H1 (cell line): ENCODE data around the gene NOC2L. TPM values are rescaled to one million over a fixed set of nuclear protein-coding genes. Genes with fewer than 3 reads are reported as not detected.

Experiments
- polyA plus RNA-seq, 7 experiments: library from polyadenylated mRNA; depleted of rRNA in 3 of 7; stranded (reverse) in 5 of 7; unstranded in 2 of 7; fragments of >200 nt in 5 of 7; fragments of 200-250 nt in 2 of 7; gene quantifications; 1 replicate in 5 of 7; 2 replicates in 1 of 7; 4 replicates in 1 of 7; pipeline versions ENCODE4 v1.2.1 to v1.2.3, GENCODE V29; 2011 to 2013; ENCODE audit warnings: missing spikeins in 2 of 7, mixed read lengths in 2 of 7
- total RNA-seq: library from RNA; stranded (reverse); fragmentation: NEBNext Ultra II Directional; extraction: Animal tissue kit (Norgen Biotek cat#: 25700); gene quantifications from 2 replicates; pipeline ENCODE4 v1.2.1, GENCODE V29; 2021
- TF ChIP-seq, protein P1 (sequence below): fragments of 300-600 bp; sonication (generic); IDR thresholded peaks from 2 replicates; pipeline ENCODE4 v1.7.1; 2012; ENCODE audit warnings: low read length, moderate library complexity, mild to moderate bottlenecking, inconsistent platforms; ENCODE audit not compliant: insufficient replicate concordance

The NOC2L gene
- total and polyA plus RNA-seq, 2 of the 8 experiments (the other 6 are each of a cell fraction or from before 2014, with no cell fraction given), result 74.7 to 130 TPM

DNA sequence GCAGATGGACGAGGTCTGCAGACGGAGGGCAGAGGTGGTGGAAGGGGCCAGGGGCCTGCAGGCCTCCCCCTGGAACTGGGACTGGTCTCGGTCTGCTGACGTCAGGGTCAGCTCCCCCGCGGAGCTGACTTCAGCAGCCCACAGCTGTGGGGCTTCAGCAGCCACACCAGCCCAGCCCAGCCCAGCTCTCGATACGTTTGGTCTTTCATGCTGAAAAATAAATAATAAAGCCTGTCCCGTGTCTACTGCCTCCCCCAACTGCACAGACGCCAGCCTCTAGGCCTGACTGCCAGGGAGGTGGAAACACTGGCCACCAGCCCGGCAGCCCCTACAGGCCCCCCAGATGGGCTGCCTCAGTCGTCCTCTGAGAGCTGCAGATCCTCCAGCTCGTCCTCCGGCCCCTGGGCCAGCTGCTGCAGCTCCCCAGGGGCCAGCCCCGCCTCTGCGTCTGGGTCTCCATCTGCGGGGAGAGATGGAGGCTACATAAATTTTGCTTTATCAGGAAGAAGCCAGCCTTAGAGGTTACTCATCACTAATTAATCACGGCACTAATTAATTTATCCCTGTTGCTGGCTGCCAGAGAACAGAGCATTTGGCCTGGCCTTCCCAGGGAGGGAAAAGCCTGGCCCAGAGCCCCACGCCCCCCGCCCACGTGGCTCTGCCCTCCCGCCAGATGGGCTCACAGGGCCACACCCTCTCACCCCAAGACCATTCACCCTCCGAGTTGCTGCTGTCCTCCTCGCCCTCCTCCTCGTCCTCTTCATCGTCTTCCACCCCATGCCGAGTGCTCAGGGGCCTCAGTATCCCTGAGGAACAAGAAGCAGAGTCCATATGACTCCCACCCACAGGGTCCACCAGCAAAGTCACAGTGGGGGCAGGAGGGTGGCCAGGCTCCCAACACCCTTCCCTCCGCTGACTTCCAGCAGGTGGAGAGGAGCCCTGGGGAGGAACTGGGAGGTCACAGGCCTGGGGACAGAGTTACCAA is 14.4 kb downstream of the NOC2L start (continued):
- TF ChIP-seq, protein P1, sequence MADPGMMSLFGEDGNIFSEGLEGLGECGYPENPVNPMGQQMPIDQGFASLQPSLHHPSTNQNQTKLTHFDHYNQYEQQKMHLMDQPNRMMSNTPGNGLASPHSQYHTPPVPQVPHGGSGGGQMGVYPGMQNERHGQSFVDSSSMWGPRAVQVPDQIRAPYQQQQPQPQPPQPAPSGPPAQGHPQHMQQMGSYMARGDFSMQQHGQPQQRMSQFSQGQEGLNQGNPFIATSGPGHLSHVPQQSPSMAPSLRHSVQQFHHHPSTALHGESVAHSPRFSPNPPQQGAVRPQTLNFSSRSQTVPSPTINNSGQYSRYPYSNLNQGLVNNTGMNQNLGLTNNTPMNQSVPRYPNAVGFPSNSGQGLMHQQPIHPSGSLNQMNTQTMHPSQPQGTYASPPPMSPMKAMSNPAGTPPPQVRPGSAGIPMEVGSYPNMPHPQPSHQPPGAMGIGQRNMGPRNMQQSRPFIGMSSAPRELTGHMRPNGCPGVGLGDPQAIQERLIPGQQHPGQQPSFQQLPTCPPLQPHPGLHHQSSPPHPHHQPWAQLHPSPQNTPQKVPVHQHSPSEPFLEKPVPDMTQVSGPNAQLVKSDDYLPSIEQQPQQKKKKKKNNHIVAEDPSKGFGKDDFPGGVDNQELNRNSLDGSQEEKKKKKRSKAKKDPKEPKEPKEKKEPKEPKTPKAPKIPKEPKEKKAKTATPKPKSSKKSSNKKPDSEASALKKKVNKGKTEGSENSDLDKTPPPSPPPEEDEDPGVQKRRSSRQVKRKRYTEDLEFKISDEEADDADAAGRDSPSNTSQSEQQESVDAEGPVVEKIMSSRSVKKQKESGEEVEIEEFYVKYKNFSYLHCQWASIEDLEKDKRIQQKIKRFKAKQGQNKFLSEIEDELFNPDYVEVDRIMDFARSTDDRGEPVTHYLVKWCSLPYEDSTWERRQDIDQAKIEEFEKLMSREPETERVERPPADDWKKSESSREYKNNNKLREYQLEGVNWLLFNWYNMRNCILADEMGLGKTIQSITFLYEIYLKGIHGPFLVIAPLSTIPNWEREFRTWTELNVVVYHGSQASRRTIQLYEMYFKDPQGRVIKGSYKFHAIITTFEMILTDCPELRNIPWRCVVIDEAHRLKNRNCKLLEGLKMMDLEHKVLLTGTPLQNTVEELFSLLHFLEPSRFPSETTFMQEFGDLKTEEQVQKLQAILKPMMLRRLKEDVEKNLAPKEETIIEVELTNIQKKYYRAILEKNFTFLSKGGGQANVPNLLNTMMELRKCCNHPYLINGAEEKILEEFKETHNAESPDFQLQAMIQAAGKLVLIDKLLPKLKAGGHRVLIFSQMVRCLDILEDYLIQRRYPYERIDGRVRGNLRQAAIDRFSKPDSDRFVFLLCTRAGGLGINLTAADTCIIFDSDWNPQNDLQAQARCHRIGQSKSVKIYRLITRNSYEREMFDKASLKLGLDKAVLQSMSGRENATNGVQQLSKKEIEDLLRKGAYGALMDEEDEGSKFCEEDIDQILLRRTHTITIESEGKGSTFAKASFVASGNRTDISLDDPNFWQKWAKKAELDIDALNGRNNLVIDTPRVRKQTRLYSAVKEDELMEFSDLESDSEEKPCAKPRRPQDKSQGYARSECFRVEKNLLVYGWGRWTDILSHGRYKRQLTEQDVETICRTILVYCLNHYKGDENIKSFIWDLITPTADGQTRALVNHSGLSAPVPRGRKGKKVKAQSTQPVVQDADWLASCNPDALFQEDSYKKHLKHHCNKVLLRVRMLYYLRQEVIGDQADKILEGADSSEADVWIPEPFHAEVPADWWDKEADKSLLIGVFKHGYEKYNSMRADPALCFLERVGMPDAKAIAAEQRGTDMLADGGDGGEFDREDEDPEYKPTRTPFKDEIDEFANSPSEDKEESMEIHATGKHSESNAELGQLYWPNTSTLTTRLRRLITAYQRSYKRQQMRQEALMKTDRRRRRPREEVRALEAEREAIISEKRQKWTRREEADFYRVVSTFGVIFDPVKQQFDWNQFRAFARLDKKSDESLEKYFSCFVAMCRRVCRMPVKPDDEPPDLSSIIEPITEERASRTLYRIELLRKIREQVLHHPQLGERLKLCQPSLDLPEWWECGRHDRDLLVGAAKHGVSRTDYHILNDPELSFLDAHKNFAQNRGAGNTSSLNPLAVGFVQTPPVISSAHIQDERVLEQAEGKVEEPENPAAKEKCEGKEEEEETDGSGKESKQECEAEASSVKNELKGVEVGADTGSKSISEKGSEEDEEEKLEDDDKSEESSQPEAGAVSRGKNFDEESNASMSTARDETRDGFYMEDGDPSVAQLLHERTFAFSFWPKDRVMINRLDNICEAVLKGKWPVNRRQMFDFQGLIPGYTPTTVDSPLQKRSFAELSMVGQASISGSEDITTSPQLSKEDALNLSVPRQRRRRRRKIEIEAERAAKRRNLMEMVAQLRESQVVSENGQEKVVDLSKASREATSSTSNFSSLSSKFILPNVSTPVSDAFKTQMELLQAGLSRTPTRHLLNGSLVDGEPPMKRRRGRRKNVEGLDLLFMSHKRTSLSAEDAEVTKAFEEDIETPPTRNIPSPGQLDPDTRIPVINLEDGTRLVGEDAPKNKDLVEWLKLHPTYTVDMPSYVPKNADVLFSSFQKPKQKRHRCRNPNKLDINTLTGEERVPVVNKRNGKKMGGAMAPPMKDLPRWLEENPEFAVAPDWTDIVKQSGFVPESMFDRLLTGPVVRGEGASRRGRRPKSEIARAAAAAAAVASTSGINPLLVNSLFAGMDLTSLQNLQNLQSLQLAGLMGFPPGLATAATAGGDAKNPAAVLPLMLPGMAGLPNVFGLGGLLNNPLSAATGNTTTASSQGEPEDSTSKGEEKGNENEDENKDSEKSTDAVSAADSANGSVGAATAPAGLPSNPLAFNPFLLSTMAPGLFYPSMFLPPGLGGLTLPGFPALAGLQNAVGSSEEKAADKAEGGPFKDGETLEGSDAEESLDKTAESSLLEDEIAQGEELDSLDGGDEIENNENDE, result no peak
